CD4-positive, alpha-beta memory T cell (primary cell): ENCODE results near the gene PEMT. TPM values are rescaled to one million over a fixed set of nuclear protein-coding genes. Genes with fewer than 3 reads are reported as not detected.

ENCODE experiments used
- CTCF ChIA-PET: fragments of 350-600 bp; sonication (Branson Sonifier 250); formaldehyde crosslinking; loops from one replicate; lab custom pipeline; 2021; ENCODE audit warnings: inconsistent platforms; ENCODE audit not compliant: partially characterized antibody; lab: Charles Lee
- POLR2A ChIA-PET: fragments of 350-600 bp; sonication (Branson Sonifier 250); formaldehyde crosslinking; loops from one replicate; lab custom pipeline; 2021; ENCODE audit not compliant: partially characterized antibody; lab: Charles Lee
- DNase-seq, 5 donors: peaks; one replicate each; pipeline versions ENCODE4 v3.0.0 to v3.0.0-alpha.2; 2020 to 2022; ENCODE audit warnings: mixed read lengths in 1 of 5
- H3K27ac ChIP-seq: one replicate; pipeline ENCODE4 v1.7.0; 2013; ENCODE audit warnings: low read depth, low read length
- H3K27me3 ChIP-seq: 2 replicates; pipeline ENCODE4 v1.7.0; 2013; ENCODE audit warnings: mild to moderate bottlenecking, low read length, moderate library complexity; ENCODE audit not compliant: insufficient read depth
- H3K36me3 ChIP-seq: 2 replicates; pipeline ENCODE4 v1.7.0; 2013; ENCODE audit warnings: mild to moderate bottlenecking, low read length, moderate library complexity; ENCODE audit not compliant: insufficient read depth
- H3K4me1 ChIP-seq: 2 replicates; pipeline ENCODE4 v1.7.0; 2013; ENCODE audit warnings: mild to moderate bottlenecking, low read length, moderate library complexity; ENCODE audit not compliant: insufficient read depth
- H3K4me3 ChIP-seq, 2 donors: one replicate each; pipeline ENCODE4 v1.7.0; 2013; ENCODE audit warnings: low read length in 2 of 2, mild to moderate bottlenecking in 1 of 2
- H3K9me3 ChIP-seq, 2 donors: one replicate each; pipeline ENCODE4 v1.7.0; 2013; ENCODE audit warnings: low read length in 2 of 2, control low read depth in 1 of 2; ENCODE audit not compliant: control insufficient read depth in 1 of 2
- H3K27ac Mint-ChIP-seq, 7 donors: one replicate each; pipeline ENCODE4 v1.8.0; 2020 to 2021; ENCODE audit warnings: mixed read lengths in 7 of 7, mild to moderate bottlenecking in 6 of 7, inconsistent platforms in 3 of 7, moderate library complexity in 3 of 7
- H3K27me3 Mint-ChIP-seq, 2 donors: one replicate each; pipeline ENCODE4 v1.8.0; 2020 to 2021; ENCODE audit warnings: mixed read lengths in 2 of 2
- H3K36me3 Mint-ChIP-seq, 2 donors: one replicate each; pipeline ENCODE4 v1.8.0; 2020 to 2021; ENCODE audit warnings: mixed read lengths in 2 of 2, inconsistent platforms in 1 of 2, mild to moderate bottlenecking in 1 of 2
- H3K4me1 Mint-ChIP-seq, 4 donors: one replicate each; pipeline ENCODE4 v1.8.0; 2020 to 2021; ENCODE audit warnings: mixed read lengths in 4 of 4, mild to moderate bottlenecking in 1 of 4
- H3K4me3 Mint-ChIP-seq, 8 donors: one replicate each; pipeline ENCODE4 v1.8.0; 2020 to 2021; ENCODE audit warnings: mixed read lengths in 8 of 8, mild to moderate bottlenecking in 7 of 8, moderate library complexity in 6 of 8, inconsistent platforms in 3 of 8
- H3K9me3 Mint-ChIP-seq, 8 donors: one replicate each; pipeline ENCODE4 v1.8.0; 2020 to 2021; ENCODE audit warnings: mixed read lengths in 8 of 8, mild to moderate bottlenecking in 5 of 8, inconsistent platforms in 3 of 8, moderate library complexity in 1 of 8
- intact Hi-C: fragments of 100-400 bp; cut with micrococcal nuclease; formaldehyde crosslinking; loops from one replicate; pipeline ENCODE4 v1.15.1; 2023
- polyA plus RNA-seq, 2 donors: library from polyadenylated mRNA; unstranded; fragments of 300-500 nt; fragmentation: Illumina TruSeq; gene quantifications; one replicate each; pipeline ENCODE4 v1.2.3, GENCODE V29; 2021
- total RNA-seq, 2 experiments: library from RNA; stranded (reverse); gene quantifications; one replicate each; pipeline ENCODE4 v1.2.3, GENCODE V29; 2021

PEMT gene
- total and polyA plus RNA-seq, 4 experiments from 2014 or later: 11.6 to 39.0 (median 19.5) TPM

GRCh38 chr17:17579691-17580090 is 11.8 kb downstream of the PEMT start:
- H3K9me3 ChIP-seq: no peaks in the 10 kb centered on the region
- peaks cover 3% of the 10 kb centered on the region for H3K36me3 ChIP-seq
- Mint-ChIP-seq H3K27ac (no peak overlapping the region), H3K4me1 (no peaks in the 10 kb centered on the region), H3K27me3 (no peaks in the 10 kb centered on the region), H3K4me3 (no peak overlapping the region), H3K36me3 (peaks cover 0 to 6% of the 10 kb centered on the region in 2 donors), H3K9me3 (no peaks in the 10 kb centered on the region)
- intact Hi-C loops: no loop called here
- ChIA-PET CTCF (no interaction called here), POLR2A (no interaction called here)
- H3K27ac ChIP-seq: no peak overlapping the region
- DNase-seq: no peak
- H3K27me3 ChIP-seq: no peaks in the 10 kb centered on the region
- no peaks in the 10 kb centered on the region for H3K4me1 ChIP-seq
- no peak overlapping the region for H3K4me3 ChIP-seq

- Histone ChIP-seq H3K27ac (no peak overlapping the region), H3K4me3 (no peak overlapping the region), H3K4me1 (no peaks in the 10 kb centered on the region), H3K36me3 (peaks cover 3% of the 10 kb centered on the region), H3K27me3 (no peaks in the 10 kb centered on the region), H3K9me3 (no peaks in the 10 kb centered on the region)
- ChIA-PET CTCF (interaction anchor here (1.5 kb wide), 1 partner anchor 36 kb away, joined by 3 read pairs; no protein-coding TSS in a partner anchor), POLR2A (no interaction called here)
- intact Hi-C loops: no loop called here
- H3K27ac Mint-ChIP-seq: no peak overlapping the region
- DNase-seq: no peak
- H3K36me3 Mint-ChIP-seq: peaks cover 0 to 6% of the 10 kb centered on the region in 2 donors
- no peak overlapping the region for H3K4me3 Mint-ChIP-seq
- no peaks in the 10 kb centered on the region for H3K9me3 Mint-ChIP-seq
- no peaks in the 10 kb centered on the region for H3K4me1 Mint-ChIP-seq
- no peaks in the 10 kb centered on the region for H3K27me3 Mint-ChIP-seq
These were observed 14.1 kb downstream of the PEMT start for GRCh38 chr17:17577373-17577772.

DNA sequence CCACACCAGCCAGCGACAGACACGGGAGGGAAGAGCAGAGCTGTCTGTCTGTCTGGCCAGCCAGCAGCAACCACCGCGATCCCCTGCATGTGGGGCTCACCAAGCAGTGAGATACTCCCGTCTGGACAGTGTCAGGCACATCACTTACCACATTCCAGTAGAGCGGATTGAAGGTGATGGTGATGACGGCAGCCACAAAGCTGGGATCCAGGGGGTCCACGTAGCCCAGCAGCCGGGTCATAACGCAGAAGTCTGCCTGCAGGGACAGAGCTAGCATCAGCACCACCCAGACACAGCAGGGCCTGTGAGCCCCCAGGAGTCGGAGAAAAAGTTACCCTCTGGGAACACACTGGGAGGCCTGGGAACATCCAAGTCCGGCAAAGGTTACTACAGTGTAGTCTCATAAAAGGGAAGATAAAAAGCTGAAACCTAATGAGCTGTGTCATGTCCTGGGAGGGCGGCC is 14.7 kb downstream of the PEMT start:
- Histone ChIP-seq H3K9me3 (no peaks in the 10 kb centered on the region), H3K36me3 (peaks cover 3% of the 10 kb centered on the region), H3K27me3 (no peaks in the 10 kb centered on the region), H3K4me3 (no peak overlapping the region), H3K4me1 (no peaks in the 10 kb centered on the region), H3K27ac (no peak overlapping the region)
- intact Hi-C loops: no loop called here
- H3K9me3 Mint-ChIP-seq: no peaks in the 10 kb centered on the region
- CTCF ChIA-PET: interaction anchor here (1.5 kb wide), 1 partner anchor 37 kb away, joined by 3 read pairs; no protein-coding TSS in a partner anchor
- peaks cover 0 to 2% (median 0%) of the 10 kb centered on the region in 4 donors for H3K4me1 Mint-ChIP-seq
- peaks cover 0 to 6% of the 10 kb centered on the region in 2 donors for H3K36me3 Mint-ChIP-seq
- POLR2A ChIA-PET: interaction anchor here (1.0 kb wide), 1 partner anchor 15 kb away, joined by 4 read pairs; the partner anchor contains the start of gene PEMT
- no peak overlapping the region for H3K4me3 Mint-ChIP-seq
- no peaks in the 10 kb centered on the region for H3K27me3 Mint-ChIP-seq
- H3K27ac Mint-ChIP-seq: no peak overlapping the region
- DNase-seq: no peak

DNA sequence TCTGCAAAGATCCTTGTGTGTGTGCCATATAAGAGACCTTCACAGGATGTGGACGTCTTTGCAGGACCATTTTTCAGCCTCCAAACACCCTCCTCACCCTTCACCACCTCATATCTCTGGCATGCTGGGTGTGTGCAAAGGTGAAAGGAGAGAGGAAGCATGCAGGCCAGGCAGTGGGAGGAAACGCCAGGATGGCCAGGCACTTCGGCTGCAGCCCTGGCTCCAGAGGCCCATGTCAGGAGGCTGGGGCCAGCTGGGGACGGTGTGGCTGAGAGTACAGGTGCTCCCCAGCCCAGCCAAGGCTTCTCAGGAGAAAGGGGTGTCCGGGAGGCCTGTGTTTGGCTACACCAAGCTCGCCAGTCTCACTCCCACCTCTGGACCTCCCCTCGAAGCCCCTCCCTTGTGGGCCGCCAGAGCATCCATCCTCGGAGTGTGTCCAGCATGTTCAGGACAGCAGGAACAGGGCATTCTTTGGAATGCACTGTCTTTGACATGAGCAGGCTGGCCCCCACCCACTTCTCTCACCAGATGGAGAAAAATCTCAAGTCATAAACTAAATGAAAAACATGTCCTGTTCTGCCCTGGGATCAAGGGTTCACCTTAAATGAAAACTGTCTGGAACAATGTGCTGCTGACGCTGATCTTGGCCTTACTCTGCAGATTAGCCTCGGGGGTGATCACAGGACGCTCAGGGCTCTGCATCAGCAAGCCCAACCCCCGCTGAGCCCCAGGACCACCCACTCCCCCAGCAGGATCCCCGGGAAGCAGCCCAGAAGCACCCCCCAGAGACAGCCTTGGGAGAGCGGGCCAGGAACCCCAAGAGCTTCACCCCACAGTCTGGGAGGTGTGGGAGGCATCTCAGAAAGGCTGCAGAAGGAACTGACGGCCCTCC is 15.9 kb downstream of the PEMT start:
- Mint-ChIP-seq H3K4me3 (no peak overlapping the region), H3K36me3 (peaks cover 0 to 10% of the 10 kb centered on the region in 2 donors), H3K27me3 (no peaks in the 10 kb centered on the region), H3K4me1 (peaks cover 0 to 2% (median 0%) of the 10 kb centered on the region in 4 donors), H3K27ac (peak overlapping the region in 1 of 7 donors; percentile 23), H3K9me3 (no peaks in the 10 kb centered on the region)
- H3K4me1 ChIP-seq: no peaks in the 10 kb centered on the region
- POLR2A ChIA-PET: no interaction called here
- no peak overlapping the region for H3K27ac ChIP-seq
- H3K36me3 ChIP-seq: peaks cover 3% of the 10 kb centered on the region
- no peak overlapping the region for H3K4me3 ChIP-seq
- CTCF ChIA-PET: interaction anchor here (1.5 kb wide), 1 partner anchor 38 kb away, joined by 3 read pairs; no protein-coding TSS in a partner anchor
- H3K27me3 ChIP-seq: no peaks in the 10 kb centered on the region
- no peak for DNase-seq
- no peaks in the 10 kb centered on the region for H3K9me3 ChIP-seq
- intact Hi-C loops: no loop called here

- no peaks in the 10 kb centered on the region for H3K27me3 Mint-ChIP-seq
- H3K27me3 ChIP-seq: no peaks in the 10 kb centered on the region
- ChIA-PET CTCF (no interaction called here), POLR2A (no interaction called here)
- H3K4me1 Mint-ChIP-seq: peaks cover 0 to 2% (median 0%) of the 10 kb centered on the region in 4 donors
- H3K9me3 Mint-ChIP-seq: no peaks in the 10 kb centered on the region
- H3K4me3 ChIP-seq: no peak overlapping the region
- H3K9me3 ChIP-seq: no peaks in the 10 kb centered on the region
- intact Hi-C loops: no loop called here
- H3K27ac ChIP-seq: no peak overlapping the region
- H3K4me1 ChIP-seq: no peaks in the 10 kb centered on the region
- H3K36me3 ChIP-seq: peaks cover 3% of the 10 kb centered on the region
- DNase-seq: no peak
- no peak overlapping the region for H3K4me3 Mint-ChIP-seq
- peaks cover 0 to 13% of the 10 kb centered on the region in 2 donors for H3K36me3 Mint-ChIP-seq
- H3K27ac Mint-ChIP-seq: no peak overlapping the region
These were observed 17.6 kb downstream of the PEMT start for GRCh38 chr17:17573912-17574311.

- peak overlapping the region in 1 of 7 donors; percentile 22 for H3K27ac Mint-ChIP-seq
- POLR2A ChIA-PET: no interaction called here
These were observed 19.3 kb downstream of the PEMT start for GRCh38 chr17:17572010-17572785.

More at GRCh38 chr17:17572010-17572785, 19.3 kb downstream of the PEMT start:
- no peaks in the 10 kb centered on the region for H3K4me1 ChIP-seq
- peaks cover 3% of the 10 kb centered on the region for H3K36me3 ChIP-seq
- H3K9me3 ChIP-seq: no peaks in the 10 kb centered on the region
- Mint-ChIP-seq H3K9me3 (no peaks in the 10 kb centered on the region), H3K4me1 (peaks cover 0 to 2% (median under 1%) of the 10 kb centered on the region in 4 donors), H3K36me3 (peaks cover 0 to 13% of the 10 kb centered on the region in 2 donors), H3K27me3 (no peaks in the 10 kb centered on the region), H3K4me3 (peak overlapping the region in 1 of 8 donors; percentile 22)
- CTCF ChIA-PET: no interaction called here
- no peaks in the 10 kb centered on the region for H3K27me3 ChIP-seq
- no peak overlapping the region for H3K27ac ChIP-seq
- no peak overlapping the region for H3K4me3 ChIP-seq
- DNase-seq: no peak
- intact Hi-C loops: no loop called here
